Hippocampal formation (tissue), 2 donors: ENCODE measurements around the gene SOBP.
A peak's percentile ranks its signal among the peaks of the same experiment; 100 is the strongest.

Source experiments
- DNase-seq, 2 donors: peaks; one replicate each; lab custom pipeline; 2025; lab: John Stamatoyannopoulos, UW

Gene SOBP

DNA sequence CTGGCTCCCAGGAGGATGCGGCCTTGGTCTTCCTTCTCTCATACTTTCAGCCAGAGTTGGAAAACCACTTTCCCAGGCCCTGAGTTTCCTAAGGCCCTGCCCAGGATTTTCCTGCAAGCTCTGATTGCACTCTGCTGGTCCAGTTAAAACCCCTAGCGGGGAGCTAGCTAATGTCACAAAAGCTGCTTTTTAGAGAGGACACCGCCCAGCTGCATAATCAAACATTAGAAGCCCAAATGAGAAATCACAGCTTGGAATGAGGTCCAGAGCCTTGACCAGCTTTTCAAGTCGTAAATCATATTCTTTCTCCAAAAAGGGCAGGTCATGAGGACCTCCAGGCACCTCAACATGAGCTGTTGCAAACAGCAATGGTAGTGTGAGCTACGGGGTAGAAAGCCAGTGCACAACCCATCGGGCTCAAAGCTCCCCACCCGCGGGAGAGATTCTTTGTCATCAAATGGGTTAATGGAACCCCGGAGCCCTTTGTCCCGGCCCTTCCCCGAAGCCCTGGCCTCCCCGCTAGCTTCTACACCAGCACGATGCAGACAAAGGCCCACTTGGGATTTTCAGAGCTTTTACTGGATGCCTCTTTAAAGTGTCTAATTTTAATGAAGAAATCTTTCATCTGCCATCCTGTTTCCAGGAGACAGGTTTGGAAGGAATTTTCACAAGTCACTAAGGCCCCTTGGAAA lies 200.2 kb downstream of the SOBP start:
- DNase-seq: no peak

DNA sequence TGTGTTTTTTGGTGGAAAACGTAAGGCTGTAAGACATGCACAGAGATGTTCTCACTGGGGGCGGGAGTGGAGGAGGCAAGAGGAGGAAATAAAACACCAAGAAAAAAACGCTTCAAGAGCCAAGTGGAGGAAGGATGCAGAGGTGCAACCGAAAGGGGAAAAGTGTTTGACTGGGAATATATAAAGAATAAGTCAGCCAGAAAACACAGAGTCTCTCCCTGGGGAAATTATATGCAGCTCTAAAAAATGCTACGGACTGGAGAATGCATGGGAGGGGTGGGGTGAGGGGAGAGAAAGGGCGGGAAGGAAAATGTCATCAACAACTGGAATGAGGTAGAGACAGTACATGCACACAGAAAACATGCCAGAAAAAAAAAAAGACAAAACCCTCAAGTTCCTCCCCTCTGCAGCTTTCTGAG lies 200.7 kb downstream of the SOBP start:
- DNase-seq: no peak

DNA sequence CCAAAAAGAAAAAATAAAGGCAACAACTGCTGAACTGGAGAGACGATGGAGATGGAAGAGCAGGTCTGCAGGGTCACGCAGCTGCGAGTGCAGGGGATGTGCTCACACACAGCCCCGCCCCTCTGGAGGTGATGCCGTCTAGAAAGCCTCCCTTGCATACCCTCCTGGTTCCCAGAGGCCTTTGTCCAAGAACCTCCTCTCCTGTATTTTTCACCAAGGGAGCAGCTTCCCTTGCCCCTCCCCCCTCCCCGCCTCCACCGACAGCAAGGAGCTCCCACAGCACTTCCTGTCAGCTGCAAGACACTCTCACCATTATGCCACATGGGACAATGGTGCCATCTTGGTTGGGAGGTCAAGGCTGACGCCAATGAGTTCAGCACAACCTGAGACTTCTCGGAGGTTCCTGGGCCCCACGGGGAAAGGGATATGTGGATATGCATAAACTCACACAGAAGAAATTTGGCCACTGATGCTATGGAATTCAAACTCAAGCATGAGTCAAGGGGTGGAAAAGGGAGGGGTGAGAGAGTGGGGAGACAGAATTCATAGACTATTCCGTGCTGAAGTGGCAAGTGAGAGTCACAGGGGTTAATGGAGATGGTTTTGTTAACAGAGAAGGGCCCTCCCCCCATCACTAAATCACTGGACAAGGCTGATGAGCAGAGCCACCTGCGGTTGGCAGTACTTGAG lies 201.3 kb downstream of the SOBP start:
- no peak for DNase-seq

DNA sequence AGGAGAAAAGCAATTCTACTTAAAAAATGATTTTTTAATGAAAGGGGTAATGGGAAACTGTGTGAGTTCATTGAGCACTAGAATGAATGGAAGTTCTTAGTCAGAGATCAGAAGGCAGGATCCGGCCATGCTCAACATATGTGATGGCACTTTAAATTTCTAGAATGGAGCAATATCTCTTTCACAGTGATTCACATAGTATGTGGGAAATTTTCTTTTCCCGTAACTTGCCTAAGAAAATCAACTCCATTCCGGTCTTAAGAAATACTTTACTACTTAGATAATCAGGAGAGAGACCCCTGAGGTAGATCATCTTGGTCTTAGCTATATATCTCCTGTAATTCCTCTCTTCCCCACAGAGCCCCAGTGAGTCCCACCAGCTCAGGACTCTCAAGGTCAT lies 202.4 kb downstream of the SOBP start:
- no peak for DNase-seq

DNA sequence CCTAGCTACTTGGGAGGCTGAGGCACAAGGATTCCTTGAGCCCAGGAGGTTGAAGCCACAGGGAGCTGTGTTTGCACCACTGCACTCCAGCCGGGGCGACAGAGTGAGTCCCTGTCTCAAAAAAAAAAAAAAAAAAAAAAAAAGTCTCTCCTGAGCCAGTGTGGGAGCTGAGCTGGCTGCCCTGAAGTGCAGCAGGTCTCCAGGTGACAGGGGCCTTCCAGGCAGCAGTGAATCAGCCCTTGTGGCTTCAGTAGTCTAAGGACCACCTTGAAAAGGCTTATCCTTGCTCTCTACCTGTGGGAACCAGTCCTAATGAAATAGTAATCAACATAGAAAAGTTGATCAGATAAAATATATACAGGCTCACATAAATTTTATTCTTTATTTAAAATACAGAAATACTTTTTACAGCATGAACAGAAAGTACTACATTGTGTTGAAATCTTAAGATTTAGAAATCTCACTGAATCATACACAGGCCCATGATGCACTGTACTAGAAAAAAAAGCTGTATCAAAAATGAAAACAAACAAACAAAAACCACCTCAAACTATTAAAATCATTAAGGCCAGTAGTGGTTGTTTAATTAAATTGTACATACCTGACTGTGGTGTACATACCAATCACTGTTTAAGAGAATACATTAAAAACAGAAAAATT lies 205.3 kb downstream of the SOBP start:
- no peak for DNase-seq

DNA sequence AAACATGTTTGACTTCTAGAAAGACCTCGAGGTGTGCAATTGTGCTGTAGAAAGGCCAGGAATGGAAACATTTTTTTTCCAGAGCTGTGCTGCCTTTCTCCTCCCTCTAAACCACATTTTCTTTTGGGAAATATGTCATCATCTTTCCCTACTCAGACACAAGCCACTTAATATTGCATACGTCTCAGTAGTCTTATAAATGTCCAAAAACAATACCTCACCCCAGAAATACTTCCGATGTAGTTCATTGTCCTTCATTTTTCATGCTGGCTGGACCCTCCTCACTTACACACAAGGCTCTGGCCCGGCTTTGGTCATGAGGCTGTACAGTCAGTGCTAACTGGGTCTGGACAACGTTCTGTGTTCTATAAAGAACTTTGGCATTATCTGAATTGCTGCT lies 207.8 kb downstream of the SOBP start:
- DNase-seq: no peak

DNA sequence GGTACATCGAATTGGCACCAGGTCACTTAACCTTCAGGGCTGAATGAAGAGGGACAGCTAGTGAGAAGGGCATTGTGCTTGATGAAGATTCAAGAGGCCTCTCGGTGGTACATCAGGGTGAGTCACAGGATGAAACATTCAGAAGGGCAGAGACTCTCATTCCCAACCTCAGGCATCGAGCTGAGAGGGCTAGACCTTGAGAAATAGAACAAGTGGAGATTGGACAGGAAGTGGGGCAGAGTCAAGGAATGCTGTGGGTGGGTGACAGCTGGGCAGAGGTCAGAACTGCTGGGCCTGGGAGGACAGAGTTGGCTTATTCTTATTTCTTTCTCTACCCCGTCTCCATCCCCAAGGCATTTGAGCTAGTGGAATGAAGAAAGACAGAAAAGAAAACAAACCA lies 208.2 kb downstream of the SOBP start:
- no peak for DNase-seq

DNA sequence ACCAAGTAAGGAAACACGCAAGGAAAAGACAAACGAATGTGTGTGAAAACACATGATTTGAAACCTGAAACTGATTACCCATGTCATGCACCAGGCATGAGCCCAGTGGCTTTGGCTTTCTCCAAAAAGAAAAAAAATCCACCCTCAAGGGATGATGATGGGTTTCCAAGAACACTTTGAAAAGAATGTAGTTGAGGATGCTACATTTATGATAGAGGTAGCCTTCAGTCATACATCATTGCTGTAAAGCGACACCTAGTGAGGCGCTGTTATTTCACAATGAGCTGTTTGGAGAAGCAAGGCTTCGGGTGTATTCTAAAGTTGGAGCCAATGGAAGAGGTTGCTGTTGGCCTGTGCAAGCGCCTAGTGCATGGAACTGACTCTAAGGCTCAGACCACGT lies 209.3 kb downstream of the SOBP start:
- DNase-seq: no peak

DNA sequence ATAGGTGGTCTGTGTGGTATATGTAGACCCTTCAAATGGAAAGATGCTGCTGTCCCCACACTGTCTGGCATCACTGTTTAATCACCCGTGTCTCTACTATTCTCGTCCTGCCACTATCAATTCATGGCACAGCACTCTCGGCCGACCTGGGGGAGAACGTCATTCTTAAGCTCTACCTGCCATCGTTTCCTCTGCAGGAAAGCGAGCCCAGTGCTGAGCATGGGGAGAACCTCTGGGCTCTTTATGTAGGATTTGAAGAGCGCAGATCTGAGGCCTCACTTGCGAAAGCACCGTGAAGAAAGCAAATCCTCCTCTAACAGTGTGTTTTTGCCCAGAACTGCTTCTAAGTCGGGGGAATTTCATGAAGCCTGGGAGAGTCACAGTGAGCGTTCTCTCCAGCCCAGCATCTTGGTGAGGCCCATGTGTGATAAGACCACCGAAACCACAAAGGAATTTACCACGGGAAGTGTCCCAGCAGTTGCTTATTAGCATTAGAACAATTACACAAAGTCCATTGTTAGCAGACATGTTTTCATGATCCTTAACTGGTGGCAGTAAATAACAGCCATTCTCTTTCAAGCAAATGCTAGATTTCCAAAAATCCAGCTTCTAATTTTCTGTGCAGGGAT lies 209.9 kb downstream of the SOBP start:
- DNase-seq: no peak

DNA sequence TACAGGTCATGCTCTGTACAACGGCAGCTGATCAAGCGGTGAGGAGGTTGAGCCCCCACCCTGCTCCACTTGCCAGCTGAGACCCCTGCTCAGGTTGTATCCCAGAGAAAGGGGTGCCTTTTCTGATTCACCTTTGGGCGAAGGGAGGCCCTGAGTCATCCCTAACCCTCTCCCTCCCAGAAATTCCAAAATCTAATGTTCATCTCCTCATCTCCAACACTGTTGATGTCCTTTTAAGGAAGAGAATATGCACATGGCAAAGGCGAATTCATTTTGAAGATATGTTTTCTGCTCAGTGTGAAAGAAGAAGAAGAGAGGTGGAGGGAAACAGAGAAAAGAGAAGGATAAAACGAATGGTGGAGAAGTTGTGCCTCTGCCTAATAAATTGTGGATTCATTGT lies 213.7 kb downstream of the SOBP start:
- DNase-seq: no peak

DNA sequence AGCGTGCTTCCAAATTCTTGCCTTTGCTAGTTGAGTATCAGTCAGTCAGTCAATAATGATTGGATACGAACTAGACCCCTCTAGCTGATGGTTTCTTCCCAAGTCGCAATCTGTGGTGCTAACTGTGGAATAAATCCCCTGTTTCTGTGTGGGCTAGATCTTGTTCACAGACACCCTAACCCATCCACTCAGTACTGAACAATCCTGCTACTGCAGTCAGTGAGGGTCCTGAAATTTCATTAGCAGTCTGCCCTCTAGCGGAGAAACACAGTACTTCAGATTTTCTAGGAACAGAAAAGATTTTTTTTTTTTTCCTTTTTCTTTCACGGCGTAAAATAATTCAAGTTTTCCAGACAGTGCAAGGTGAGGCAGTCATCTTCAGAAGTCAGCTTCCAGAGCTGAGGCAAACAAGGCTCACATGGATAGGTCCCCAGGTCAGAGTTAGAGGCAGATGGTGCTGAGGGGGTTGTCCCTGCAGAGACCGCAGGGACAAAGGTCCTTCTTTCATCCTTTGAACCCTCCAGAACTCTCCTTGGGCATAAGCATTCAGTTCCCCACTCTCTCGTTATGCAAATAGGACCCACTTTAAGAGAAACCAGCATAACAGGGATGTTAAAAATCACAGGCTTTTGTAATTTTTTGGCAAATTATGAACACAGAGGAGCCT lies 214.6 kb downstream of the SOBP start:
- DNase-seq: peak in 1 of 2 donors; percentile 26

DNA sequence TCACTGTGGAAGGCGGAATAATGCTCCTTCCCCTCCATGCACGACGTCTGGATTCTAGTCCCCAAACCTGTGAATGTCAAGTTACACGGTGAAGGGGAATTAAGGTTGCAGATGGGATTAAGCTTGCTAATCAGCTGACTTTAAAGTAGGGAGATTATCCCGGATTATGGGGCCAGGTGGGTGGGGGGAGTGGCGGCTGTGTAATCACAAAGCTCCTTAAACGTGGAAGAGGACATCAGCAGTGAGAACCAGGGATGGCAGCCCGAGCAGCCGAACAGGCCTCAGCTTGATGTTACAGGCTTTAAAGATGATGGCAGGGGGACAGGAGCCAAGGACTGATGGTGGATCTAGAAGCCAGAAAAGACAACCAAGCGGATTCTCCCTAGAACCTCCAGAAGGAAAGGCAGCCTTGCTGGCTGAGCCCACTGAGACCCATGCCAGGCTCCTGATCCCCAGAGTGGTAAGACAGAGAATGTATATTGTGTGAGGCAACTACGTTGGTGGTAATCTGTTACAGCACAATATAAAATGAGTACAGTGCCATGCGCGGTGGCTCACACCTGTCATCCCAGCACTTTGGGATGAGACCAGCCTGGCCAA lies 216.7 kb downstream of the SOBP start:
- DNase-seq: no peak

DNA sequence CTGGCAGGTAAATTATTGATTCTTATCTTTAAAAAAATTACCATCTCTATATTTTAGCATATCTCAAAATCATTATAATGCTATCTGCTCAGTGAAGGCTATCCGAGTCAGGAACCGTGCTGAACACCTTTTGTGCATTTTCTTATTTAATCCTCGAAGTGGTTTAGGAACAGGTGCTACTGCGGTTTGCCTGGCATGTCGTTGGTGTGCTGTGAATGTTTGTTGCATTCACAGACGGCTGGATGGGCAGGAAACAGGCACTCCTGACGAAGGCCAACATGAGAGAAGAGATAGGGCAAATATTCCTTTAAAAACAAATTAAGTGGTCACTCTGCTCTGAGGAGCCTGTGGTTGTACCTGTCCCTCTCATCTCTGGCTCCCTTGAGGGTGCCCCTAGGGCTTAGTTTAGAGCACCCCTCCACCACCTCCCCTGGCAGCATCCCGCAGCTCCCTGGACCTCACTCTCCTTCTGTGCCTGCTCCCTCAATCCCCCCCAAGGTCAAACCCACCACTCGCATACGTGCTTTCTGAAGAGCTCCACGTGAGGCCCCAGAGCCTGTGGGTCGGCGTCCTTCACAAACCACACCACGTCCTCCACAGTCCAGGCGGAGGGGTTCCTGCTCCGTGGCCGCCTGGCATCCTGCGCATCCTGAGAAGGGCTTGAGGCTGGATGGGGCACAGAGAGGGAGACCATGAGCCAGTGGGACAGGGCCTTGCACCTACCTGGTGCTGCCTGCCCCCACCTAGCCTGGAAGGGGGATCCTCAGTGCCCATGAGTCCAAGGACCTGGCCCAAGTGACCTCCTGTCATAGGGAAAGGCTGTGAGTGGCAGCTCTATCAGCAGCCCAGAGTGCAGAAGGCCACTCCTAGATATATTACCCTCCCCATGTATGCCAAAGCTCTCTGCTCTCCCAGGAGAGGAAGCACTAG lies 217.7 kb downstream of the SOBP start:
- DNase-seq: no peak

DNA sequence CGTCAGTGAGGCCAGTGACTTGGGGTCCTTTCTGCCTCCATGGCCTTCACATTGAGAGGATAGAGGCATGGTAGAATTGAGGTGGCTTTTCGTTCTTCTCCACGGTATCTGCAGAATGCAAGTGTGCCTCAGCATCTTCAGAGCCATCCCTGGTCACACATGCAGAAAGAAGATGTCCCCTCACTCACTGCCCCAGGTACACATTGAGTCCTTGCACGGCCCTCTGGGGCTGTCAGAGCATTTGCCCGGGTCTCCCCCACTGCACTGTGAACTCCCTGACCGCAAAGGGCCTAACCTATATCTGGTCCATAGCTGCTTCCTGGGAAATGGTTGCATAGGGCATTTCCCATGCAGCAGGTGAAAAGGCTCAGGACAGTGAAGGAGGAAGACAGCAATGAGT lies 218.5 kb downstream of the SOBP start:
- no peak for DNase-seq

DNA sequence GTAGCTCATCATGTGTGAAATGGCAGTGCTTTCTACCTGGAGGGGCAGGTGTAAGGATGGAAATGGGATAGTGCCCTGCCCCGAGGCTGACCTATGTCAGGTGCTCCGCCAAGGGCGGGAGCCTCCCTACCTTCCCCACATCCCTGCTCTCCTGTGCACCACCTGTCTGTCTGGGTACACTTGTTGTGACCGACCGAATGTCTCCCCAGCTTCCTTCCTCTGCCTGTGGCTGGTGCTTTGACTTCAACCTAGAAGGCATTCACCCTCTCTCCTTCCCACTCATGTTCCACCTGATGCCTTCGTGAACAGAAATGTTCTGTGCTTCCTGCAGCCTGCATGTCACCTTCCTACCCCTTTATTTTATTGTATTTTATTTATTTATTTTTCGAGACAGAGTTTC lies 219.4 kb downstream of the SOBP start:
- no peak for DNase-seq
